ENCODE measurements around the gene SLITRK2.

SLITRK2 gene

DNA sequence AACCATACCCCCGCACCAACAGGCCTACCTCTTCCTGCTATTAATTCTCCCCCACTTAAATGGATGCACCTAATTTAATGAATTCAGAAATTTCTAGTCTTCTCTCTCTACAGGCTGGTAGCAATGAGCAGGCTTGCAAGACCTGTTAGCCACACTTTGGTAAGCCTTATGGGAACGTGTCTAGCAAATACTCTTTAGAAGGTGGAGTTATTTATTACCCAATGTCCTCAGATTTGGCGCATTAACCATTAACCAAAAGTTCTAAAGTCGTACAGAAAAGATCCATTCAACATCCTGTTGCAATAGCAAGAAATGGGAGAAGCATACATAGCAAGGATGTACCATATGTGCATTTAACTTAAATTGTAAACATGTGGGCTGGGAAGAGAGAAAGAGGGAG is 47.5 kb downstream of the SLITRK2 start:
- H3K9me3 ChIP-seq (ENCODE audit: severe bottlenecking) = no peaks in the 10 kb centered on the region
- TF ChIP-seq, protein P1, sequence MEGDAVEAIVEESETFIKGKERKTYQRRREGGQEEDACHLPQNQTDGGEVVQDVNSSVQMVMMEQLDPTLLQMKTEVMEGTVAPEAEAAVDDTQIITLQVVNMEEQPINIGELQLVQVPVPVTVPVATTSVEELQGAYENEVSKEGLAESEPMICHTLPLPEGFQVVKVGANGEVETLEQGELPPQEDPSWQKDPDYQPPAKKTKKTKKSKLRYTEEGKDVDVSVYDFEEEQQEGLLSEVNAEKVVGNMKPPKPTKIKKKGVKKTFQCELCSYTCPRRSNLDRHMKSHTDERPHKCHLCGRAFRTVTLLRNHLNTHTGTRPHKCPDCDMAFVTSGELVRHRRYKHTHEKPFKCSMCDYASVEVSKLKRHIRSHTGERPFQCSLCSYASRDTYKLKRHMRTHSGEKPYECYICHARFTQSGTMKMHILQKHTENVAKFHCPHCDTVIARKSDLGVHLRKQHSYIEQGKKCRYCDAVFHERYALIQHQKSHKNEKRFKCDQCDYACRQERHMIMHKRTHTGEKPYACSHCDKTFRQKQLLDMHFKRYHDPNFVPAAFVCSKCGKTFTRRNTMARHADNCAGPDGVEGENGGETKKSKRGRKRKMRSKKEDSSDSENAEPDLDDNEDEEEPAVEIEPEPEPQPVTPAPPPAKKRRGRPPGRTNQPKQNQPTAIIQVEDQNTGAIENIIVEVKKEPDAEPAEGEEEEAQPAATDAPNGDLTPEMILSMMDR (IDR thresholded peaks at IDR 0.05; ENCODE audit: low read depth, low read length) = no peak
- H3K27me3 ChIP-seq (ENCODE audit: insufficient read depth, low read depth, severe bottlenecking) = peaks cover 26% of the 10 kb centered on the region
- no peaks in the 10 kb centered on the region for H3K36me3 ChIP-seq
- no peak for DNase-seq
- no peak overlapping the region for H3K4me3 ChIP-seq (ENCODE audit: low read depth, low read length)
- no peak overlapping the region for H3K27ac ChIP-seq
